VCaP (cell line): Measurements from ENCODE around the gene FAM3A.

Experiments used
- H3K27ac ChIP-seq: fragments of 450-650 bp; 2 replicates; pipeline ENCODE4 v1.5.1; 2017
- CTCF ChIP-seq: fragments of 450-650 bp; conservative IDR thresholded peaks from 2 replicates; pipeline ENCODE4 v1.5.1; 2017; ENCODE audit warnings: mild to moderate bottlenecking, moderate library complexity

FAM3A gene

GRCh38 chrX:154458954-154459778 lies 56.9 kb downstream of the FAM3A start:
- H3K27ac ChIP-seq = peak overlapping the region; percentile 77; the same call in 1 of the 2 replicates
- TF ChIP-seq CTCF = no peak

GRCh38 chrX:154458116-154458953 lies 57.7 kb downstream of the FAM3A start, which contains the start of gene PLXNA3:
Gene PLXNA3 (plus strand): TSS chrX:154458281. CDS start chrX:154460184, 1,903 bp downstream.
- no peak for TF ChIP-seq CTCF
- H3K27ac ChIP-seq = peak within 1 kb of the TSS; percentile 77

DNA sequence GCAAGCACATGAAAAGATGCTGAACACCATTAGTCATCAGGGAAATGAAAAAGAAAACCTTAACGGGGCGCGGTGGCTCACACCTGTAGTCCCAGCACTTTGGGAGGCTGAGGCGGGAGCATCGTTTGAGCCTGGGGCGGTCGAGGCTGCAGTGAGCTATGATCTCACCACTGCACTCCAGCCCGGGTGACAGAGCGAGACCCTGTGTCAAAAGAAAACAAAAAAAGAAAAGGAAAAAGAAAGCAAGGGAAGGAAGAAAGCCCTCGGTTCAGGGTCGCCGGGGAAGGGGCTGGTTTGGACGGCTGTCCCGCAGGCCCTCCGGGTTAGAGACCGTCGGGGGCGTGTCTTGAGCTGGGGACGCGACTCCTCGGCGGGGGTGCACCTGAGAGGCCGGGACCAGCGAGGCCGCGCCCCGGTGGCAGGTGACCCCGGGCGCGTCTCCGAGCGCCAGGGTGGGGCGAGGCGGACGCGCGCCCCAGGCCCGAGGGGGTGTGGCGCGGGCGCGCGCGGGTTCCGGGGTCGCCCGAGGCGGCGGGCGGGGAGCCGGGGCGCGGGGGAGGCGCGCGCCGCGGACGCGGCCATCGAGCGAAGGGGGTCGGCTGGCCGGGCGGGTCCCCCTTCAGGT lies 58.4 kb downstream of the FAM3A start:
- H3K27ac ChIP-seq = peak overlapping the region; percentile 77
- no peak for TF ChIP-seq CTCF
